Tibial nerve (tissue), 4 donors: Measurements from ENCODE around the gene RFX4. TPM values are rescaled to one million over a fixed set of nuclear protein-coding genes. Genes with fewer than 3 reads are reported as not detected.

Experiments
- DNase-seq, 2 donors: peaks; one replicate each; pipeline ENCODE4 v3.0.0-alpha.2; 2019; ENCODE audit warnings: low spot score in 2 of 2
- H3K27ac ChIP-seq, 4 donors: fragments of 200-600 bp; sonication (generic) in 3 of 4; one replicate each; pipeline ENCODE4 v1.5.1; 2017 to 2019; ENCODE audit warnings: mild to moderate bottlenecking in 1 of 4
- H3K27me3 ChIP-seq, 2 donors: fragments of 200-600 bp; sonication (generic) in 1 of 2; one replicate each; pipeline versions ENCODE4 v1.5.1 to v1.6.0; 2017 to 2019
- H3K36me3 ChIP-seq, 3 donors: fragments of 200-600 bp; sonication (generic); one replicate each; pipeline ENCODE4 v1.5.1; 2018 to 2019
- H3K4me1 ChIP-seq, 4 donors: fragments of 200-600 bp; sonication (generic) in 3 of 4; one replicate each; pipeline ENCODE4 v1.5.1; 2017 to 2019
- H3K4me3 ChIP-seq, 4 donors: fragments of 200-600 bp; sonication (generic) in 3 of 4; one replicate each; pipeline ENCODE4 v1.5.1; 2017 to 2019; ENCODE audit warnings: mild to moderate bottlenecking in 1 of 4, moderate library complexity in 1 of 4
- H3K9me3 ChIP-seq, 4 donors: fragments of 200-600 bp; sonication (generic) in 3 of 4; one replicate each; pipeline ENCODE4 v1.5.1; 2017 to 2019
- EP300 ChIP-seq, 2 donors: sonication (generic); formaldehyde crosslinking; IDR thresholded peaks; one replicate each; pipeline ENCODE4 v1.6.1; 2017; ENCODE audit warnings: antibody characterized with exemption in 2 of 2, mild to moderate bottlenecking in 1 of 2
- POLR2A ChIP-seq, 2 donors: fragments of 450-650 bp; IDR thresholded peaks; one replicate each; pipeline ENCODE4 v1.6.1; 2017; ENCODE audit warnings: antibody characterized with exemption in 2 of 2, mild to moderate bottlenecking in 2 of 2, moderate library complexity in 2 of 2
- WGBS, 2 donors: methylation state at CpG; one replicate each; pipeline ENCODE4 v1.1.5; 2018; 5-methylcytosine and 5-hydroxymethylcytosine counted together
- total RNA-seq, 4 donors: library from RNA; depleted of rRNA; stranded (reverse); fragments of >200 nt; gene quantifications; one replicate each; pipeline ENCODE4 v1.1.0, GENCODE V29; 2016
- TF ChIP-seq, protein P1 (sequence below), 5 experiments: fragments of 200-600 bp in 3 of 5; fragments of 450-650 bp in 2 of 5; sonication (generic) in 3 of 5; IDR thresholded peaks; one replicate each; pipeline ENCODE4 v1.5.1; 2016 to 2019; ENCODE audit warnings: antibody characterized with exemption in 5 of 5, mild to moderate bottlenecking in 3 of 5, moderate library complexity in 2 of 5

Gene RFX4
- total RNA-seq, 4 donors from 2014 or later: not detected

DNA sequence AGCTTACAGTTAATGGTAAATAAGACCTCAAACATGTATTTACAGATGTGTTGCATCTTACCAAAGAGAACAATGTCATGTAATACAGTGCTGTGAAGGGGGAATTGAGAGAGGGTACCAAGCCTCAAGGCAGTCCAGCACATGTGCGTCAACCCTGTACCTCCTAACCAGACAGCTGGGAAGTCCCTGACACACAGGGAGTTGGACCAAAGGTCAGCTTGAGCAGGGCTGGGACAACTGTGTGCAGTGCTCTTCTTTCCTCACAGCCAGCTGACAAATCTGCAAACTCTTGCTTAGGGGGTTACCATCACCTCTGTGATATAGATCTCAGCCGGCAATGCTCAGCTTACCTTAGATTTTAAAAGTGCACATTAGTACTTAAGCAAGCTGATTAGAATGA, 134.9 kb downstream of the RFX4 start:
- no peaks in the 10 kb centered on the region for H3K36me3 ChIP-seq
- 93 to 94% methylated on average over 2 of the region's 2 CpGs for WGBS, 2 donors
- DNase-seq: no peak
- peaks cover 0 to 10% (median 0%) of the 10 kb centered on the region in 4 donors for H3K4me1 ChIP-seq
- no peak overlapping the region for H3K27ac ChIP-seq
- no peak overlapping the region for H3K4me3 ChIP-seq
- no peaks in the 10 kb centered on the region for H3K27me3 ChIP-seq
- no peaks in the 10 kb centered on the region for H3K9me3 ChIP-seq
- TF ChIP-seq, protein P1, sequence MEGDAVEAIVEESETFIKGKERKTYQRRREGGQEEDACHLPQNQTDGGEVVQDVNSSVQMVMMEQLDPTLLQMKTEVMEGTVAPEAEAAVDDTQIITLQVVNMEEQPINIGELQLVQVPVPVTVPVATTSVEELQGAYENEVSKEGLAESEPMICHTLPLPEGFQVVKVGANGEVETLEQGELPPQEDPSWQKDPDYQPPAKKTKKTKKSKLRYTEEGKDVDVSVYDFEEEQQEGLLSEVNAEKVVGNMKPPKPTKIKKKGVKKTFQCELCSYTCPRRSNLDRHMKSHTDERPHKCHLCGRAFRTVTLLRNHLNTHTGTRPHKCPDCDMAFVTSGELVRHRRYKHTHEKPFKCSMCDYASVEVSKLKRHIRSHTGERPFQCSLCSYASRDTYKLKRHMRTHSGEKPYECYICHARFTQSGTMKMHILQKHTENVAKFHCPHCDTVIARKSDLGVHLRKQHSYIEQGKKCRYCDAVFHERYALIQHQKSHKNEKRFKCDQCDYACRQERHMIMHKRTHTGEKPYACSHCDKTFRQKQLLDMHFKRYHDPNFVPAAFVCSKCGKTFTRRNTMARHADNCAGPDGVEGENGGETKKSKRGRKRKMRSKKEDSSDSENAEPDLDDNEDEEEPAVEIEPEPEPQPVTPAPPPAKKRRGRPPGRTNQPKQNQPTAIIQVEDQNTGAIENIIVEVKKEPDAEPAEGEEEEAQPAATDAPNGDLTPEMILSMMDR (IDR thresholded peaks at IDR 0.05): no peak
- no peak for TF ChIP-seq EP300 (IDR thresholded peaks at IDR 0.05)
- TF ChIP-seq POLR2A (IDR thresholded peaks at IDR 0.05): no peak

DNA sequence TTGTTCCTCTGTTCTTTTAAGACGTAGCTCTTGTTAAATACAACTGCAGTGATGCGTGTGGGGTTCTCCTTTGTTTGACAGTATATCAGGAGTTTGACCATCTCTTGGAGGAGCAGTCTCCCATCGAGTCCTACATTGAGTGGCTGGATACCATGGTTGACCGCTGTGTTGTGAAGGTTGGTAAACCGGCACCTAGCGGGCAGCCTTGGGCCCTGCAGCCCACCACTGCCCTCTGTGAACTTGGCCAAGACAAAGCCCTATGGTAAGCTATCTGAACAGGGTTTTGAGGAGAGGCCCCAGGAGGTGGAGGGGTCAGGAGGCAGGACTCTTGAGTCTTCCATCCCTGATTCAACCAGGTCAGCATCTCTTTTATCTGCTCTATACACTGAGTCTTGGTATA, 137.1 kb downstream of the RFX4 start:
- TF ChIP-seq, protein P1 (IDR thresholded peaks at IDR 0.05): no peak
- TF ChIP-seq POLR2A (IDR thresholded peaks at IDR 0.05) (no peak), EP300 (IDR thresholded peaks at IDR 0.05) (no peak)
- H3K4me3 ChIP-seq: no peak overlapping the region
- DNase-seq: no peak
- no peaks in the 10 kb centered on the region for H3K36me3 ChIP-seq
- 84 to 93% methylated on average over 6 of the region's 6 CpGs for WGBS, 2 donors
- peaks cover 0 to 12% (median 0%) of the 10 kb centered on the region in 4 donors for H3K4me1 ChIP-seq
- no peaks in the 10 kb centered on the region for H3K9me3 ChIP-seq
- no peaks in the 10 kb centered on the region for H3K27me3 ChIP-seq
- H3K27ac ChIP-seq: no peak overlapping the region

DNA sequence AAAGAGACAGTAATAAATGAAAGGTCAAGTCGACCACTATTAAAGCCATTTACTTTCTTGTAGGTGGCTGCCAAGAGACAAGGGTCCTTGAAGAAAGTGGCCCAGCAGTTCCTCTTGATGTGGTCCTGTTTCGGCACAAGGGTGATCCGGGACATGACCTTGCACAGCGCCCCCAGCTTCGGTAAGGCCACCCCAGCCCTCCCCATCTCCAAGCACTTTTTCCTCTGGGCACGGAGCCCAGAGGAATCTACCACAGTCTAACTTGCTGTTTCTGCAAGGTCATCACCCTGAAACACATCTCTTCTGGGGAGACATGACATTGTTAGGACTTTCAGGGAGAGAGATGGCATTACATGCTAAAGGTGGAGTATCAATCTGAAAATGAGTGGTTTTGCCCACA, 137.9 kb downstream of the RFX4 start:
- no peaks in the 10 kb centered on the region for H3K9me3 ChIP-seq
- DNase-seq: no peak
- no peaks in the 10 kb centered on the region for H3K36me3 ChIP-seq
- TF ChIP-seq, protein P1 (IDR thresholded peaks at IDR 0.05): no peak
- TF ChIP-seq EP300 (IDR thresholded peaks at IDR 0.05): no peak
- no peak for TF ChIP-seq POLR2A (IDR thresholded peaks at IDR 0.05)
- H3K4me3 ChIP-seq: no peak overlapping the region
- peaks cover 0 to 12% (median 0%) of the 10 kb centered on the region in 4 donors for H3K4me1 ChIP-seq
- 84 to 85% methylated on average over 6 of the region's 6 CpGs for WGBS, 2 donors
- H3K27me3 ChIP-seq: no peaks in the 10 kb centered on the region
- no peak overlapping the region for H3K27ac ChIP-seq

DNA sequence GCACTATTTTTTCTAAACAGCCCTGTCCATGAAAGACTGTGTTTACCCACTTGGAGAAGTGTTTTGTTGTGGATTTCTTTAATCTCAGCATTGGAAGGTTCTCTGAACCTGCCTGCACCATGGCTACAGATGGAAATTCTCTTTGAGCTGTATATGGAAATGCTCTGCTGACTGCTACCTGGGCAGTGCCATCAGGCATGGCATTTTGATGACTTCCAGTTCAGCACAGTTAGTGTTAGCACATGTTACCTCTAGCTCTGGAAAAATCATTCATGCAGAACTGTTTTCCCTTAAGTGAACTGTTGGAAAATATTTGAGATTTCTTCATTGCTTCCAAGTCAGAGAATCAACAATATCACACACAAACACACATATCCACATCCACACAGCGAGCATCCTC, 139.1 kb downstream of the RFX4 start:
- TF ChIP-seq, protein P1 (IDR thresholded peaks at IDR 0.05): no peak
- TF ChIP-seq POLR2A (IDR thresholded peaks at IDR 0.05) (no peak), EP300 (IDR thresholded peaks at IDR 0.05) (no peak)
- no peak for DNase-seq
- no peak overlapping the region for H3K27ac ChIP-seq
- H3K27me3 ChIP-seq: no peaks in the 10 kb centered on the region
- H3K36me3 ChIP-seq: no peaks in the 10 kb centered on the region
- H3K9me3 ChIP-seq: no peaks in the 10 kb centered on the region
- peaks cover 0 to 12% (median 0%) of the 10 kb centered on the region in 4 donors for H3K4me1 ChIP-seq
- WGBS, 2 donors: 85 to 92% methylated on average over 1 of the region's 1 CpG
- H3K4me3 ChIP-seq: no peak overlapping the region

DNA sequence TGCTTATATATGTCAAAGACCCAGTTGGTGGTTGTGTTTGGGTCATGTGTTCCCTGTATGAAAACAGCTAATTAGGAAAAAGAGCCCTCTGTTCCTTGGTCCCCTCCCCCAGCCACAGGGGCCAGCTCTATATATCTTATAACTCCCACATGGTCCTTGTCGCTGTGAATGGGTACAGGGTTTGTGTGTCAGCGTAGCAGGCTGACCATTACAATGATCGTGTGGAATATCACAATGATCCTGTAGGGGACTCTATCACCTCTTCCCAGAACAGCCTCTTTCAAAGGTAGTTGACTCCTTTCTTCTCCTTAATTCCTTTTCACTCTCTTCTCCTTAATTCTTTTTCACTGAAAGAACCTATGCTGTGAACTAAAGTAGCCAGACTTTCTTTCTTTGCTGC, 140.0 kb downstream of the RFX4 start:
- Histone ChIP-seq H3K36me3 (no peaks in the 10 kb centered on the region), H3K27ac (no peak overlapping the region), H3K4me3 (no peak overlapping the region), H3K9me3 (no peaks in the 10 kb centered on the region), H3K4me1 (peaks cover 0 to 12% (median 0%) of the 10 kb centered on the region in 4 donors), H3K27me3 (no peaks in the 10 kb centered on the region)
- no peak for DNase-seq
- WGBS, 2 donors: 37 to 43% methylated on average over 3 of the region's 3 CpGs
- TF ChIP-seq, protein P1 (IDR thresholded peaks at IDR 0.05): no peak
- TF ChIP-seq EP300 (IDR thresholded peaks at IDR 0.05) (no peak), POLR2A (IDR thresholded peaks at IDR 0.05) (no peak)
